ENCODE data around the gene NREP.

NREP gene

GRCh38 chr5:111764019-111764418 lies 7.0 kb upstream of the NREP start:
- no peak for DNase-seq

DNA sequence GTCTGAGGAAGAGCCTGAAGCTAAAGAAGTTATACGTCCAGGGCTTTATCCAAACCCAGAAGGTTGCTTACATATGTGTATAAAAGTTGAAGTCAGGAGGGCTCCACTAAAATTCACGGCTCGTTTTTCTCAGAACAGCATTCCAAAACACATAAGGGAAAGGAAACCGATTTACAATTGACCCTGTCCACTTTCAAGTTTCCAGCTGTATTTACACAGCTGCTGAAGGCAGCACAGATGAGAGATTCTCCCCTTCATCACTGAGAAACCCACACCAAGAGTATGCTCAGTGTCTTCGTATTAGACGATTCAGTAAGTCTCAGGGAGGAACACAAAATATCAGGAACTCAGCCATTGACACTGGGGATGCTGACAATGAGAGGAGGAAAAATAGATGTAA lies 5.9 kb upstream of the NREP start:
- peak; percentile 64 for DNase-seq

DNA sequence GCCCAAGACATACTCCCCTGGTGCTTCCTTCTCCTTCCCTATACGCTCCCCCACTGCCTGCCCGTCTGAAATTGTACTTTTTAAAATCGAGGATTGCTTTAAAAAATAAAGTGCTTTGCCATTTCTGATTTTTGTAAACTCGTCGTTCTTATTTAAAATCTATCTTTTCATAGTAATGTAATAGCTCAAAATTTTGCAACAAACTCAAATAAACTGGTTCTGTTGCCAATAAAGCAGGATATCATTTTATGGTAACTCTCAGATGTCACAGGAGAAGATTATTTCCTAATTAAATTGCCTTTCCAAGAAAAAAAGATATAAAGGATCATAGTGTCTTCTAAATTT lies 1.3 kb upstream of the NREP start:
- DNase-seq, result no peak

DNA sequence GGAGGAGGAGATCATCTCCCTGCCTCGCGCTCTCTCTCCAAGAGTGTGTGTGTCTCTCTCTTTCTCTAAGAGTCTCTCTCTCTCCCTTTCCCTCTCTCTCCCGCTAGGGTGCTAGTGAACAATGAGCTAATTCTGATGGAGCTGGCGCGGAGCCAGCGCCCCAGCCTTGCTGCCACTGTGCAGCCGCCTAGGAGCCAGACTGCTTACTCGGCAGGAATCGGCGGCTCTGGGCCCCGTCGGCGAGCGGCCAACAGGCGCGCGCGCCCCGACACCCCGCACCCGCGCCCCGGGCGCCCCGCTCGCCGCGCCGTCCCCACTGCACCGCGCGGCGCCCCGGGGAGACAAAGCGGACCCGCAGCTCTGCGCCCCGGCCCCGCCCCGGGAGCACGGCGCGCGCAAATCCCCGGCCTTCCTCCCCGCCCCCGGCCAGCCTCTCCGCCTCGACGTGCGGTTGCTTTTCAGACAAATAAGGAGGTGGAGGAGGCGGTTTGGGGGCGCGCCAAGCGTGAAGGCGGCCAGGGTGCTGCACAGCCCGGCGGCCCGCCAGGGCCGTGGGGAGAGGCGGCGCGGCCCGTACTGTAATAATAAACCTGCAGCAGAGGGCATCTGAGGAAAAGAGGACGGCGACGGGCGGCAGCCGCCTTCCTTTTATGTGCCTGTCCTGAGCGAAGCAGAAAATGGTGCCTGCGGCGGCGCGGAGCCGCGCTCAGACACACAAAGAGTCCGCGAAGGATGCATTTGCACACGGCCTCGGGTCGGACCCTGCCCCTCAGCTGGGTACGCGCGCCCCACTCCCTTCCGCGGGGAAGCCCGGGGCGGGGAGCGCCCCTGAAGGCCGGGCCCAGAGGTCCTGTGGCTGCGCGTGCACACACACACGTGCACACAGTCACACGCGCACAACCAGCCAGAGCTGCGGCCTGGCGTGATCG lies 625 bp upstream of the NREP start:
- peak; percentile 96 for DNase-seq

- DNase-seq, result peak; percentile 48
These were observed 1.0 kb downstream of the NREP start for GRCh38 chr5:111755942-111756381.

DNA sequence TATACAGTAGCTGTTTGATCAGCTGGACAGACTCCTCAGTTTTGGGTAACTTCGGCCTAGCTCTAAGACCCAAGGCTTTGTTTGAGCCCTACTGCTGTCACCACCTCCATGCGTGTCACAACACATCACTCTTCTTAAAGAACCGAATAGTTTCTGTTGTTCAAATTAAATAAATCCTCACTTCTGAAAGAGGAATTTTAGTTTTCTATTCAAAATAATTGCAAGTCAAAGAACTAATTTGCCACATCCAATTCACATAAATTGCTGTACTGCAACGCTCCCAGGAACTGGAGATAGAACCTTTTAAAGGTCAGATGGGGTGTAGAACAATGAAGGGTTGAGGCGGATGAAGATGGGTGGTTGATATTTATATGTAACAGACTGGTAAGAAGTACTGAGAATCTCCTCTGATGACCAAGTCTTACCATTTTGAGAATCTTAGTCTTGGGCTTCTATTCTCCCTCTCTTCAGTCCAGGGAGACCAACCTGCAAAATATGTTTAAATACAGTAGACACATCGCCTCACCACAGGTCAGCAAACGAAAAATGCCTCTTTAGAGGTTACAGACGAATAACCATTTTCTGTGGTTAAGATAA lies 1.6 kb downstream of the NREP start:
- no peak for DNase-seq

DNA sequence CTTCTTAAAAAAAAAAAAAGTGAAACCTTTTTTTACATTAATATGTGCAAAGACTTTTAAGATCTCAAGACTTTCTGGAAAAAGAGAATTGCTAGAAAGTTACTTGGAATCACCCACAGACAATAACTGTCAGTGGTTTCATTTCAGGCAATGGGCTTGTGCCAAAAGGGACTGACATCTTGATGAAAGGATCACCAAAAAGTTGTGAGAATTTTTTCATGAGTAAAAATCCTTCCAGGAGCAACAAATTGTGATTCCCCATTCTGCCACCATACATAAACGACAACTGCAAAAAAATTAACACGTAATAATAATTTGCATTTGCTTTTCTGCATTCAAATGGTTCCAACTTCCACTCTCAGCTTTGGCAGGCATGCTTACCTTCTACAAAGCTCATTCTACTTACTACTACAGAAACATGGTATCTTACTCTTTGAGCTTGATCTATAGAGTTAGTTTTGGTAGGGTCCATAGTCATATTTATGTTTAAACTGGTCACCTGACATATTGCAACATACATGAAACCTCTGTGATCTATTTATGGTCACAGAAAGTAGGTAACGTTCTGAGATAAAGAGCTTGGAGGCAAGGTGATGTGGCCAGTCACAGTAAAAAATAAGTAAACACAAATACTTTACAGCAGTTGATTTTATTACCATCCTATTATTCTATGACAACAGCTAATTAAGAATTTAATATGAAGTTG lies 3.0 kb downstream of the NREP start:
- no peak for DNase-seq

DNA sequence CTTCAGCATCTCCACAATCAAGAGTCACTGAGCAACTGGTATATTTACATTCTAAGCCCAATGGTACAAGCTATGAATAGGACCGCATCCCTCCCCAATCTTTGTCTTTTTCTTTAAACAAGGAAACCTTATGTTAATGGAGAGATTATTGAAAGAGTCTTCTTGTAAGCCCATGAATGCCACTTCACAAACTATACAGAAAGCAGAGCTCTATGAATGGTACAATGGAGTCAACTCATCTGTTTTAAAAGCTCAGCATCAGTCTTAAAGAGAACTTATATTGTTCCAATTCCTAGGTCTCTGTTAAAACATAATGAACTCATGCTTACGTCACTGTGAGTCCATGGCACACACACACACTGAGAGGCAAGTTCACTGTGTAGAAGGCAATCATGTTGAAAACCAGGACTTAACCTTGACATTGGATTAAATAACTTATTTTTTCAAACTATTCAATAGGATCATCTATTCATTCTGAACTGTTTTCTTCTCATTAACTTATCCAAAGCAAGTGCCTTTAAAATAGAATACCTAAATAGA lies 4.5 kb downstream of the NREP start:
- DNase-seq, result no peak

DNA sequence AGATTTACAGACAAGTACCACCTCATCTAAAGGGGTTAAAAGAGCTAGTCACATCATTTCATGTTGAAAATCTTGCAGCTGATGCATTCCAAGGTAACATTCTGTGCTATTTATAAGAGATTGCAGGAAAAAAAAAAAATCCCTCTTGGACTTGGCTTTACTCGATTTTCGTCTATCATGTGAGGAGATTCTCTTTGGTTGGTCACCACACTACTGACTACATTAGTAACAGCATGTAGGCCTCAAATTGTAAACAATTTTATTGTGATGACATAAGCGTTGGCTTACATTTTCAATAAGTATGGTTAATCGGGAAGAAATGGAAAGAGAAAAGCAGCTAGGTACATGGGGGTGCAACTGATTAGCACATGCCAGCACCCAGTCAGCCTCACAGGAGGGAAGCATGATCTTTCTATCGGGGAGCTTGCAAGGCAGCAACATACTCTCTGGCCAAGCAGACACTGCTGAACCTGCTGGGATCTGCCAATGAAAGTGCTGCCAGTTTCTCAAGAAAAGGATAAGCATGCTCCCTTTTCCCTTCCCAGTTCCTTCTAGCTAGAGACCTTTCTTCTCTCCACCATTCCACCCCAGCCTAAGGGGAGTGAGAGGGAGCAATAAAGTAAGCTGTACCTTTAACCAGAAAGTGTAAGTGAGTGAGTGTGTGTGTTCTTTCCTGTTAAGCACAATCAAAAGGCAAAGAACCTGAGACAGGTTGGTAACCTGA lies 7.5 kb downstream of the NREP start:
- DNase-seq, result no peak

GRCh38 chr5:111748304-111748763 lies 8.7 kb downstream of the NREP start:
- no peak for DNase-seq

DNA sequence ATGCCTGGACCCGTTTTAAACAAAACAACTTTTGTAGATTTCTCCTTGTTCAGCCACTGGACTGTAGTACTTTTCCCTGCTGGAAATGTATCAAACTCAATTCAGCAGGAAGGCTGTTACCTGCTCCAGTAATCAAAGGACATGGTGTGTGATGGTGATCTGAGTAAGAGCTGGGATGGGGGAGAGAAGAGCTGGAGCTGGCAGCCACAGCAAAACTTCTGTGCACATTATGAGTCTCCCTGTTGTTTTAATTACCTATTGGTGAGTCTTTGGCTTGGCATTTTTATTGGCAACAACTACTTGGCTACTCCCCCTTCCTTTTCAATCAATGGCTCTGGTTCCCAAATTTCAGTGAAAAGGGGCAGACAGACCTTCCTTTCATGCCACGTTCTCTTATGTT lies 9.7 kb downstream of the NREP start:
- no peak for DNase-seq

GRCh38 chr5:111746791-111747190 lies 10.2 kb downstream of the NREP start:
- no peak for DNase-seq

DNA sequence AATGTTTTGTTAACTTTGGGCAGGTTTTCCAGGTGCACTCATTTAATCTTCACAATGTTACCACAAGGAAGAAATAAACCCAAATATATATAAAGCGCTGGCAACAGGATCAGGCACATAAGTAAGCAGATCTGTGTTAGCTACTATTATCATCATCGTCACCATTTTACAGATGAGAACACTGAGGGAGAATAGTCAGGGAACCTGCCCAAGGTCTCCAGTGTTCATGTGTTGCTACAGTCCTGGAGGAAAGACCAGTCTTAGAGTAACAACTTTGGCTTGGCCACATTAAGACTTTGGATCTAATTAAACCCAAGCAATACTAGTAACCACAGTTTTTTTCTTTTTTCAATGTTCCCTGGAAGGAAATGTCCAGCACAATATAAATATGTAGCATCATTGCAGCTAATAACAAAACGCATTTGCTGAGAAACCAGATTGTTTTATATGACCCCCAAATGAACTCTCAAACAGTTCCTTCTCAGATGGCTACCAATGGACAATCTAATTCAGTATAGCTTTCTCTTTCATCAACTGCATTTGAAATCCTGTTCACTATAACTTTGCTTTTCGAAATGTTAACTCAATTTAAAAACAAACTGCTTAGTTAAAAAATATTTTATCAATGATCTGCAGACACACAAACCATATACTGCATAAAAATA lies 11.8 kb downstream of the NREP start:
- no peak for DNase-seq

DNA sequence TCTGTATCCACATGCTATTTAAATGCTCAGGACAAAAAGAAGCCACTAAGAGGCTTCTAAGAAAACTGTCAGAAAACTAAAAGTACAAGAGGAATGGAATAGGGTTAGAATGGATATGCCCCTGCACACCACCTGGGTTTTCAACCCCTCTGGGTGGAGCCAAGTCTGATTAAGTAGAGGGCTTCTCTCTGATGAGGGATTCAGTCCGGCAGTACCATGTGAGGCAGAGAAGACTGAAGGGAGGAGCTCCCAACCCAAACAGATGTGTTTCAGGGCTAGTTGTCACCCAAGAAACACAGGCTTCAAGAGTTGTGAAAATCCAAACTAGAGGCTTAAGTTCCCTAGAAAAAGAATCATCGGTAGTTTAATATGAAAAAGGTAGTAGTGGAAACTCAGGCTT lies 12.5 kb downstream of the NREP start:
- no peak for DNase-seq

GRCh38 chr5:111743988-111744387 lies 13.0 kb downstream of the NREP start:
- no peak for DNase-seq

DNA sequence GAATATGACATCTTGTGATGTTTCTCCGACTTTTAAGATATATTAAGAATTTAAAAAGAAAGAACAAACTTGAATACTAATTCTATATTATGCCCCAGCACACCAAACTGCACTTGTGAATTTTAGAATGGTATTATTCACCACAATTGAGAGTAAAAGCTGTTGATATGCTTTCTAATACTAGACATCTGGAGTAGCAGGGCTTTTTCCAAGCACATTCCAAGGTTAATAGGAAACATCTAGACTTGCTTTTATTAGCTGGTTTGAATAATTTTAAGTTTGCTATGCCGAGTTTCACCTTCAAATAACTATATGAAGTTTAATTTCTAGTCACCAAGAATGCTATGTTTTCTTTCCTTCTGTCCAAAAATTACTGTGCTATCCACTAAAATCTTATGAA lies 13.5 kb downstream of the NREP start:
- no peak for DNase-seq

GRCh38 chr5:111742177-111742994 lies 14.6 kb downstream of the NREP start:
- DNase-seq, result peak; percentile 84

GRCh38 chr5:111741278-111741677 lies 15.7 kb downstream of the NREP start:
- no peak for DNase-seq

GRCh38 chr5:111739416-111739815 lies 17.6 kb downstream of the NREP start:
- DNase-seq, result no peak

GRCh38 chr5:111738118-111738517 lies 18.9 kb downstream of the NREP start:
- no peak for DNase-seq

DNA sequence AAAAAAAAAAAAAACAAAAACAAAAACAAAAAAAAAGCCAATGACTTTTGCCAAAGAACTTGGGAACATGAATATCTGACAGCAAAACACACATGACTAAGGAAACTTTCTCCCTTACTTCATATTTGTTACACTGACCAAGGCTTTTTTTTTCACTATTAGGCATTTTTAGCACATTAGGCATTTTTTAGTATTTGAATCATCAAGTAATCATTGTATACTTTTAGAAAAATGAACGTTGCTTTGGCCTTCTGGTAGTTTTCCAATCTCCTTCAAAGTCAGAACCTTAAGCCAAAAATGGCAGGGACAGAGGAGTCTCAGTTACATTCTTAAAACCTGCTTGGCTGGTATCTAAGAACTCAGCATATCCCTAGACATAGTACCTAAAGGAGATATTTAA lies 19.3 kb downstream of the NREP start:
- DNase-seq, result no peak
